ENCODE results near the gene KEL.

KEL gene

DNA sequence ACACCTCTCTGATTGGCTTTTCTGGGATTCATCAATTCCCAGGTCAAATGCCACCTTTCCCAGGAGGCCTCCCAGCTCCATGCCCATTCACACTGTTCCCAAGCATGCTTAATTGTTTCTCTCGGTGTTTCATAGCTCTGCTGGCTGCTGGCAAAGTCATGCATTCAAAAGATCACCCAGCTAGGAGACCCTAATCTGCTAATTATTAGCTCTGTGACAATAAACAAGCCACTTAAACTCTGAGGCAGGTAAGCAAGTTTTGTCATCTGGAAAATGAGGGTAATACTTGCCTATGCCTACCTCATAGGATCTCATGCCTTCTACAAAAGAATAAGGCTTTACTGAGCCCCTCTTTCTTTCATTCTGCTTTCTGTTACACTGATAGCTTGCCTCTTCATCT lies 828 bp upstream of the KEL start:
- DNase-seq (ENCODE audit: low read depth): no peak

DNA sequence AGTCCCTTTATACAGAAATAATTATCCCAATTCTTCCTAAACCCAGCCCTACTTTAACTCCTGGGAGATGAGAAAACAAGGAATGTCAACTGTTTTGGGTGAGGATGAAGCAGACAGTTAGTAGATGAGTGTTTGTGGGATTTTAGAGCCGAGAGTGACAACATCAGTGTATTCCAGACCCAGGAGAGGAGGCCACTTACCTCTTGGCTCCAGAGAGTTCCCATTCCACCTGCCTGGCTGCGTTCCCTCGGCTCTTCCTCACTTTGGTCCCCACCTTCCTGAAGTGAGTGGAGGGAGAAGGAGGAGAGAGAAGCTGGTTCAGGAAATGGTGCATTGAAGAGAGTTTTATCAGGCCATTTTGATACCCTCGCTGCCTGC lies 579 bp downstream of the KEL start:
- DNase-seq (ENCODE audit: low read depth): no peak

- DNase-seq (ENCODE audit: low read depth): no peak
Observed at GRCh38 chr7:142960955-142961512, 1.1 kb downstream of the KEL start.

GRCh38 chr7:142959202-142959601 lies 3.0 kb downstream of the KEL start:
- DNase-seq (ENCODE audit: low read depth): no peak

GRCh38 chr7:142957723-142958122 lies 4.4 kb downstream of the KEL start:
- no peak for DNase-seq (ENCODE audit: low read depth)

- DNase-seq (ENCODE audit: low read depth): no peak
Observed at GRCh38 chr7:142956951-142957623, 5.1 kb downstream of the KEL start.

DNA sequence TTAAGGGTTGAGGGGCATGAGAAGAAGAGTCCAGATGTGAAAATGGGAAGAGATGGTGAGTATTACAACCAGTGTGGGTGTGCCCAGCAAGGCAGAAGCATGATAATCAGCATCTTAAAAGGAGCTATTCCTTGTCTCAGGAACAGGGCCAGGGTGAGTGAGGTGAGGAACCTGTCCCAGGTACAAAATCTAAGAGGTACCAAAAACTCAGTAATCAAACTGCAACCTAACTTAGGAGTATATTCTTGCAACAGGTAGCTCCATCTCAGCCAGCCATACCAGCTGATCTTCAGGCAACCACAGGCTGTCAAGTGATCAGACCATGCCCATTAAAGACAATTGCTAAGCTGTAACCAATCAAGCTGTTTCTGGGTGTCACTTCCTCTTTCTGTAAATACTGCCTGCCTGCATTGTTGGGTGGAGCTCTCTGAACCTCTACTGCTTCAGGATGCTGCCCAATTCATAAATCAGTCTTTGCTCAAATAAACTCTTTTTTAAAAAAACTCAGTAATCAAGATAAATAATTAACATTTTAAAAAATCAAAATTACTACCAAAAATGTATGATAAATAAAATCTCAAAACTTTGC lies 7.4 kb downstream of the KEL start:
- DNase-seq (ENCODE audit: low read depth): no peak

- DNase-seq (ENCODE audit: low read depth): no peak
Observed at GRCh38 chr7:142950235-142950634, 11.9 kb downstream of the KEL start.

DNA sequence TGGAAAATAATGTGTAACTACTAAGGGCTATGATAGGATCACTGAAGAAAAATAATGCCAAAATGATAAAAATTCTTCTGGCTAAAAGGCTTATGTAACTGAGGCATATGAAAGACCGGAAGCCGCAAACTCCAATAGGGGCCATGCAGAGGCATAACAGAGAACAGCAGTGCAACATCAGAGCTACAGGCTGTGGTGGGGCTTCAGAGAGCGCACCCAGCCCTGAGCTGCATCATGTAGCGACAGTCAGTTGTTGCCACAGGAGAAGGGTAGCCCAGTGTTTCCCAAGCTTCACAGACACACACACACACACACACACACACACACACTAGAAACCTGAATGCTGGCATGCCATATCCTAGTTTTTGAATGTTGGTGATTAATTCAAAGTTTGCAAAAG lies 13.6 kb downstream of the KEL start:
- no peak for DNase-seq (ENCODE audit: low read depth)

DNA sequence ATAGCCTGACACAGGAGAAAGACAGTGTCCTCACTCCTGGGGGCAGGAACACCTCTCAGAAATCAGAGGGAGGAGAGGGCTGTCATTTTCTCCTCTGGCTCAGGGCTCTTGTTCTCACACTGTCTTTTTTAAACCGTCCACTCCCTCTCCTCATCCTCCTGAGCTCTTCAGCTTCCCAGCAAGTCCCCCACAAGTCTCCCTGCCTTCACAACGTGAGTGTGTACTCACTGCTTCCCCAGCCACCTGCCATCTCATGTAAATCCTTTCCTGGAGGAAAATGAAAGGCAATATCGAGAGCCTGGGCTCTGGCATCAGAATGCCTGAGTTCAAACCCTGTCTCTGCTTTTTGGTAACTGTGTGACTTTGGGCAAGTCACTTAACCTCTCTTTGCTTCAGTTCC lies 17.2 kb downstream of the KEL start:
- no peak for DNase-seq (ENCODE audit: low read depth)

DNA sequence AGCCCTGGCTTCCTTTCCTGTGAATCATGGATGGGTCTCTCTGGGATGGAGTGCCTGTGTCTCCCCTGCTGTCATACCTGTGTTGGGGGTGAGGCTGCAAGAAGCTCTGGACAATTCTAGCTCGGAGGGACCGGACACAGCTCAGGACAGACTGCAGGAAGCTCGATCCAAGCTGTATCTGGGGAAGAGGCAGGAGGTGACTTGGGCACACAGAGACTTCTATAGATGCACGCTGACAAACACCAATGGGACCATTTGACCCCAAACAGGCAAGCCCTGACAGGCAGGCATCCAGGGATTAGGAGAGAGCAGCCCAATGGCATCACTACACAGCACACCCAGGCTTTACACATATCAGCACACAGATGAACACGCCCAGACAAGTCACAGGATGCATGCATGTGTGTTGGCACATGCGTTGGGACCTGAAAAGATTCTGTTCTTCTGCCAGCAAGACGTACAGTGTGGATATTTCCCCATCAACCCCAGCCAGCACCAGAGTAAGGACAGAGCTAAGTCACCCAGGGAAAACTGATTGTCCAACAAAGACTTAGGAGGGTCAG lies 18.4 kb downstream of the KEL start:
- no peak for DNase-seq (ENCODE audit: low read depth)

GRCh38 chr7:142942746-142943145 lies 19.4 kb downstream of the KEL start:
- no peak for DNase-seq (ENCODE audit: low read depth)

GRCh38 chr7:142941541-142941940 lies 20.6 kb downstream of the KEL start:
- DNase-seq (ENCODE audit: low read depth): no peak

- DNase-seq (ENCODE audit: low read depth): no peak
Observed at GRCh38 chr7:142940966-142941535, 21.1 kb downstream of the KEL start.

GRCh38 chr7:142939226-142939910 lies 22.8 kb downstream of the KEL start, which contains the start of gene LLCFC1:
LLCFC1 (plus strand) TSS chr7:142939484; CDS start chr7:142939622, 138 bp downstream.
- DNase-seq (ENCODE audit: low read depth): no peak

DNA sequence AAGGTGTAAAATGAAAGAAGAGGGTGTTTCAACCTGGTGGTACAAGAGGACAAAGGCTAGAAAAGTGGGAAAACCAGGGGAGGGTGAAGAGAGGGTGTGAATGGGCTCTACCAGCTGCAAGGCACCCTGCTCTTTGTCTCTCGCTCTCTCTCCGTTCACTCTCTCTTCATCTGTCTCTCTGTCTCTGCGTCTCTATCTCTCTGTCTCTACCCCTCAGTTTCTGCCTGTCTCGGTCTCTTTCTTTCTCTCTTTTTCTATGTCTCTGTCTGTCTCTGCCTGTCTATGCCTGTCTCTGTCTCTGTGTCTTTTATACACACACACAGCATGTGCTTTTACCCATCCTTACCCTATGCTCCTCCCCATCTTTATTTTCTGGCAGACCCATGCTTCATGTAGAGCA lies 23.6 kb downstream of the KEL start:
- DNase-seq (ENCODE audit: low read depth): no peak

- DNase-seq (ENCODE audit: low read depth): no peak
Observed at GRCh38 chr7:142935941-142936565, 26.1 kb downstream of the KEL start.

DNA sequence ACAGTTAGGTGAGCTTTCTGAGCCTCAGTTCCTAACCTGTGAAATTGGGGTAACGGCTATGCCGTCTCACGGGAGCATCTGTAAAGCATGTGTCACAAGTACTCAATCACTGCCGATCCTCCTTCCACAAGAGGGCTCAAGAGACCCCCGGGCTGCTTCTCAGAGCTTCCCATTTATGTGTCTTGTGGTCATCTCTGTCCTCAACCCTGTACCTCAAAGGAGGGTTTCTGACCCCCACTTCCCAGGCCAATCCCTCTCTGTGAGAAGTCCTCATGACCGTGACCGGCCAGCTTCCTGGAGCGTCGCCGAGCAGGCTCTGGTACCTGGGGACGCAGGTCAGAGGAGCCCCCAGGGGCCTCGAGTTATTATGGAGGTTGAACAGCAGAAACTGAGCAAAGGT lies 28.1 kb downstream of the KEL start:
- DNase-seq (ENCODE audit: low read depth): no peak

DNA sequence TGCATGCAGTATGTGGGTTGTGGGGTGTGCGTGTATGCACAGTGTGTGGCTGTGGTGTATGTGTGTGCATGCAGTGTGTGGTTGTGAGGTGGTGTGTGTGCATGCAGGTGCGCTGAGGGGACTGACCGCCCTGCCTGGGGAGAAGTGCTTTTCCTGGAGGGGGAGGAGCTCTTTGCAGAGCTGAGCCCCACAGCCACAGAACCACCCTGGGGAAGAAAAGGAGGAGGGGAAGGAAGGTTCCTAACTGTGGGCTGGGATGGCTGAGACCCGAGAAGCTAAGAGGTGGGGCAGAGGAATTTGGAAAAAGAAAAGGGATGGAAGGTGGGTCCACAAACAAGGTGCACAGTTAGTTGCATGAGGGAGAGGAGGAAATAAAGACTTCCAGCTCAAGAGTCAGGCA lies 28.5 kb downstream of the KEL start, which contains the start of gene TRPV5:
Gene TRPV5 (minus strand): TSS at position 123 of the 400 bp plus-strand sequence. CDS start 287 bp downstream, outside the sequence.
- no peak for DNase-seq (ENCODE audit: low read depth)

DNA sequence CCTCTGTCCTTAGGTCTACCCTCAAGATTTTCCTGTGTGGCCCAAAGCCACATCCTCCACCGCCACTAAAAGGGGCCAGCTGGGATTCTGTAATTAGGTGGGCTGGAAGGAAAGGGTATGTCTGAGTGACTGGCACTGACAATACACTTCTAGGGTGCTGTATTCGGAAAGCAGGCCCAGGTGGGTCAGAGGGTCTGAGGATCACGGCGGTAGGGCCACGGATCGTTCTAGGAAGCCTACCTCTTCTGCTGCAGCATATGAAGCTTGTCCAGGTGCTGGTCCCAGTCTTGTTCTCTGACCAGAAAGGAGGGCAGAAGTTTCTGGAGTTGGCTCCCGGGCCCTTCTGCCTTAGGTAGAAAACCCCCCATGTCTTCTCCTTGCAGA lies 29.1 kb downstream of the KEL start:
- DNase-seq (ENCODE audit: low read depth): no peak

- DNase-seq (ENCODE audit: low read depth): no peak
Observed at GRCh38 chr7:142932386-142933091, 29.6 kb downstream of the KEL start.

Measured in HS-5 (cell line).